Fibroblast of the aortic adventitia (primary cell): ENCODE data around the gene DNASE1. TPM values are rescaled to one million over a fixed set of nuclear protein-coding genes. Genes with fewer than 3 reads are reported as not detected.
"Not testable (repeated sequence)": the region's sequence is repeated elsewhere in the genome, so short reads cannot be mapped to it uniquely, and the experiment has no call there.

ENCODE experiments used
- DNase-seq: peaks from one replicate; pipeline ENCODE4 v3.0.0-alpha.2; 2010; ENCODE audit warnings: low read depth
- H3K4me3 ChIP-seq: 2 replicates; pipeline ENCODE4 v1.5.1; 2011; ENCODE audit warnings: low read depth, mild to moderate bottlenecking, control low read depth, low read length, moderate library complexity
- total RNA-seq: library from RNA; depleted of rRNA; stranded (reverse); fragments of >200 nt; gene quantifications from 2 replicates; pipeline ENCODE4 v1.2.3, GENCODE V29; 2012; ENCODE audit warnings: low replicate concordance
- TF ChIP-seq, protein P1 (sequence below): IDR thresholded peaks from 2 replicates; pipeline ENCODE4 v1.5.1; 2011; ENCODE audit warnings: mild to moderate bottlenecking, low read length, control low read depth, inconsistent platforms; ENCODE audit not compliant: insufficient read depth

DNASE1 gene
- total RNA-seq, 1 donor, result 11.8 TPM

- no peak overlapping the region for H3K4me3 ChIP-seq
- DNase-seq, result no peak
- TF ChIP-seq, protein P1, sequence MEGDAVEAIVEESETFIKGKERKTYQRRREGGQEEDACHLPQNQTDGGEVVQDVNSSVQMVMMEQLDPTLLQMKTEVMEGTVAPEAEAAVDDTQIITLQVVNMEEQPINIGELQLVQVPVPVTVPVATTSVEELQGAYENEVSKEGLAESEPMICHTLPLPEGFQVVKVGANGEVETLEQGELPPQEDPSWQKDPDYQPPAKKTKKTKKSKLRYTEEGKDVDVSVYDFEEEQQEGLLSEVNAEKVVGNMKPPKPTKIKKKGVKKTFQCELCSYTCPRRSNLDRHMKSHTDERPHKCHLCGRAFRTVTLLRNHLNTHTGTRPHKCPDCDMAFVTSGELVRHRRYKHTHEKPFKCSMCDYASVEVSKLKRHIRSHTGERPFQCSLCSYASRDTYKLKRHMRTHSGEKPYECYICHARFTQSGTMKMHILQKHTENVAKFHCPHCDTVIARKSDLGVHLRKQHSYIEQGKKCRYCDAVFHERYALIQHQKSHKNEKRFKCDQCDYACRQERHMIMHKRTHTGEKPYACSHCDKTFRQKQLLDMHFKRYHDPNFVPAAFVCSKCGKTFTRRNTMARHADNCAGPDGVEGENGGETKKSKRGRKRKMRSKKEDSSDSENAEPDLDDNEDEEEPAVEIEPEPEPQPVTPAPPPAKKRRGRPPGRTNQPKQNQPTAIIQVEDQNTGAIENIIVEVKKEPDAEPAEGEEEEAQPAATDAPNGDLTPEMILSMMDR, result no peak
Measured at GRCh38 chr16:3651461-3652372, 2.8 kb upstream of the DNASE1 start.

DNA sequence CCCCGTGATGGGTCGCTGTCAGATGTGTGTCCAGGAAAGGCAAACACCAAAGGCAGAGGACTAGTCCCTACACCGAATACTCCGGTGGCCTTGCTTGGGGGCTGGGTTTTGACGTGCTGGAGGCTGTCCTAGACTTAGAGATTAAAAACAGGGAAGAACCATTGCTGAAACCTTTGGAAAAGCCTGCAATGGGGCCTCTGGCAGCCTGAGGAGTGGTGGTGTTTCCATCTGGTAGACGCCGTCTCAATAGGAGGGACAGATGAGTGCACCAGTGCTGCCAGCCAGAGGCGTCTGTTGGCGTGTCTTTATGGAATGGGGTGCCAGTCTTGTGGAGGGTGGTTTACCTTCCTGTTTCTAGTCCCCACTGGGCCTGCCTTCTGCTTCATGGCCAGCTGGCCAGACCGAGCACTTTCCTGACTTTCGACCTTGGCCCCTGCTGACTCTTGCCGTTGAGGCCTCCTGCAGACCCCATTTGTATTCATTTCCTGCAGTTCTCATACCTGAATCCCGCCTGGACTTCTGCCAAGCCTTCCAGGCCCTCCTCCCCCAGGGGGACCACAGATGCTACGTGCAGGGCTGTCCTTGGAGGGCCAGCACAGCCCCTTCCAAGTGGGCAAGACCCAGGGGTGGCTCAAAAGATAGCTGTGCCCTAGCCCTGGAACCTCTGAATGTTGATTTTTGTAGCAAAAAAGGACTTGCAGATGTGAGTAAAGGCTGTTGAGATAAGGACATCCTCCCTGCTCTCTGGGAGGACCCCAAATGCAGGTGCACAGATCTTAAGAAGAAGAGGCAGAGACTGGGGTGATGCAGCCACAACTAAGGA is 1.9 kb upstream of the DNASE1 start:
- TF ChIP-seq, protein P1, result no peak
- no peak overlapping the region for H3K4me3 ChIP-seq
- no peak for DNase-seq

DNA sequence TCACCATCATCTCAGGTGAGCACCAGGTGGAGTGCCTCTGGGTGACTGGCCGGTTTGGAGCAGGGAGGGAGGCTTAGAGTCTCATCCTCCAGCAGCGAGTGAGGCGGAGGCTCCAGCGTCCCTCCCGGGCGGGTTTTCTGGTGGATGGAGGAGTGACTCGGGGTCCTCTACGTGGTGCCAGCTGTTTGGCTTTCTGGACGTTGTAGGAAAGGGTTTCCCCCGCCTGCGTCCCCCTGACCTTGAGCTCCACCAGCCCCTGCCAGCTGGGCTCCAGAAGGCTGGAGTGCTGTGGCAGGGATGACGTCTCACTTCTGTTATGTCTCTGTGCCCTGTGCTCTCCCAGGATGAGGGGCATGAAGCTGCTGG is 522 bp downstream of the DNASE1 start:
- TF ChIP-seq, protein P1, result no peak
- no peak overlapping the region for H3K4me3 ChIP-seq
- no peak for DNase-seq

DNA sequence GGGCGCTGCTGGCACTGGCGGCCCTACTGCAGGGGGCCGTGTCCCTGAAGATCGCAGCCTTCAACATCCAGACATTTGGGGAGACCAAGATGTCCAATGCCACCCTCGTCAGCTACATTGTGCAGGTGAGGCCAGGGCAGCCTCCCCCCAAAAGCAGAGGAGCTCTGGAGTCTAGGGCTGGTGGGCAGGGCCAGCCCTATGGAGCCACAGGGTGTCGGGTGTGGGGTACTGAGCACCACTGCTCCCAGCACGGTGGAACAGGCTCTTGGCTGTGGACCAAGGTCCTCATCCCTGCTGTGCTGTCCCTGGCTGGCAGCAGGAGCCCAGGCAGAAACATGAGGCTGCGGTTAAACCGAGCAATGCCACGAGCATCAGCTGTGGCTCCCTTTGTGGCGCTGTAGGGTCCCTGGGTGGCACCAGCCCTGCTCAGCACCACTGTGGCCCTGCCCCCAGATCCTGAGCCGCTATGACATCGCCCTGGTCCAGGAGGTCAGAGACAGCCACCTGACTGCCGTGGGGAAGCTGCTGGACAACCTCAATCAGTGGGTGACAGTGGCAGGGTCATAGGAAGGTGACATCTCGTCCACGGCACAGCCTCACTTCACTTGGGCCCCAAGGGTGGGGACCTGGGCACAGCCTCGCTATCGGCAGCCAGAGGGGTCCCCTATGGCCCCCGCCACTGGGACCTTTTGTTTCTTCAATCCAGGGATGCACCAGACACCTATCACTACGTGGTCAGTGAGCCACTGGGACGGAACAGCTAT is 1.1 kb downstream of the DNASE1 start:
- no peak for DNase-seq
- TF ChIP-seq, protein P1, result no peak

DNA sequence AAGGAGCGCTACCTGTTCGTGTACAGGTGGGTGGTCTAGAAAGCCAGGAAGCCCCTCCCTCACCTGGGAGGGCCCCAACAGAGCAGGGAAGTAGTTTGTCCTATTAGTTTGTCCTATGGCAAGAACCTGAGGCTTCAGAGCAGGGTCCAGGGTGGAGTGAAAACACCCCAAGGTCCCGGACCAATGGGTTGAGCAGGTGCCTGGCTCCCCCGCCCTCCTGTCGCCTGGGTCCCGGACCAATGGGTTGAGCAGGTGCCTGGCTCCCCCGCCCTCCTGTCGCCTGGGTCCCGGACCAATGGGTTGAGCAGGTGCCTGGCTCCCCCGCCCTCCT is 1.6 kb downstream of the DNASE1 start:
- not testable (repeated sequence) for H3K4me3 ChIP-seq

More for the DNA sequence above, 1.1 kb downstream of the DNASE1 start:
- H3K4me3 ChIP-seq, result no peak overlapping the region

GRCh38 chr16:3656491-3657468 is 2.3 kb downstream of the DNASE1 start:
- TF ChIP-seq, protein P1, result no peak
- DNase-seq, result no peak
- no peak overlapping the region for H3K4me3 ChIP-seq

More for the DNA sequence above, 1.6 kb downstream of the DNASE1 start:
- DNase-seq, result not testable (repeated sequence)
